GM12878 (cell line): ENCODE measurements around the gene DNA2. TPM values are rescaled to one million over a fixed set of nuclear protein-coding genes. Genes with fewer than 3 reads are reported as not detected.

Experiments used
- ATAC-seq: fragments of 200-7000 bp; cut with Tn5 transposase; 3 replicates; pipeline ENCODE4 v1.9.1; 2020; ENCODE audit warnings: mild to moderate bottlenecking, moderate library complexity
- BruUV-seq: library from RNA; stranded (reverse); fragments of 400-500 nt; replicated peaks from 2 replicates; lab custom pipeline; 2021; lab: Mats Ljungman, UMichigan
- CTCF ChIA-PET: fragments of 300-600 bp; sonication (Branson Sonifier 250); formaldehyde crosslinking; extraction: SDS; loops from one replicate; lab custom pipeline; 2021; ENCODE audit warnings: inconsistent platforms; lab: Yijun Ruan, JAX
- POLR2A ChIA-PET: fragments of 350-600 bp; formaldehyde crosslinking; extraction: SDS; loops from one replicate; lab custom pipeline; 2021; ENCODE audit warnings: inconsistent platforms; lab: Charles Lee
- RAD21 ChIA-PET: fragments of 300-600 bp; sonication (Branson Sonifier 250); formaldehyde crosslinking; loops from one replicate; lab custom pipeline; 2023; ENCODE audit warnings: antibody characterized with exemption; ENCODE audit not compliant: unreplicated experiment; lab: Charles Lee
- SMC1A ChIA-PET: fragments of 300-600 bp; sonication (Branson Sonifier 250); formaldehyde crosslinking; loops from one replicate; lab custom pipeline; 2023; ENCODE audit not compliant: unreplicated experiment, uncharacterized antibody; lab: Charles Lee
- DNase-seq: peaks from one replicate; pipeline ENCODE4 v3.0.0-alpha.2; 2011; ENCODE audit warnings: low read depth, low spot score
- FAIRE-seq: peaks from 3 replicates; lab custom pipeline; 2011; peaks lifted over from hg19 to GRCh38; lab: Jason Lieb, UNC
- H2AFZ ChIP-seq: 2 replicates; pipeline ENCODE4 v1.6.0; 2011; ENCODE audit warnings: low read depth, low read length, control low read depth; ENCODE audit not compliant: control insufficient read depth
- H3K27ac ChIP-seq: 2 replicates; pipeline ENCODE4 v1.5.1; 2011; ENCODE audit warnings: control low read depth; ENCODE audit not compliant: control insufficient read depth, insufficient read depth
- H3K27me3 ChIP-seq, 2 experiments: replicated peaks in 1 of 2; 2 replicates each; pipeline versions ENCODE4 v1.6.0 to v1.6.1; 2011; ENCODE audit warnings: low read length in 1 of 2; ENCODE audit not compliant: control insufficient read depth in 2 of 2, insufficient read depth in 2 of 2
- H3K36me3 ChIP-seq, 2 experiments: 2 replicates each; pipeline ENCODE4 v1.5.1; 2011; ENCODE audit warnings: low read length in 1 of 2; ENCODE audit not compliant: control insufficient read depth in 2 of 2, insufficient read depth in 2 of 2
- H3K4me1 ChIP-seq: 2 replicates; pipeline ENCODE4 v1.6.1; 2011; ENCODE audit warnings: mild to moderate bottlenecking, low read length, moderate library complexity, mixed read lengths; ENCODE audit not compliant: control insufficient read depth, insufficient read depth
- H3K4me2 ChIP-seq: 2 replicates; pipeline ENCODE4 v1.6.0; 2011; ENCODE audit warnings: control low read depth; ENCODE audit not compliant: control insufficient read depth, insufficient read depth
- H3K4me3 ChIP-seq: fragments of 200-600 bp; sonication (generic); 2 replicates; pipeline ENCODE4 v1.5.1; 2016
- H3K79me2 ChIP-seq: 2 replicates; pipeline ENCODE4 v1.6.0; 2011; ENCODE audit warnings: low read length; ENCODE audit not compliant: control insufficient read depth, insufficient read depth
- H3K9ac ChIP-seq: 2 replicates; pipeline ENCODE4 v1.8.0; 2011; ENCODE audit warnings: low read length, control low read depth, mixed read lengths; ENCODE audit not compliant: control insufficient read depth, insufficient read depth
- H3K9me3 ChIP-seq: replicated peaks from 3 replicates; pipeline ENCODE4 v1.5.1; 2011; ENCODE audit warnings: mild to moderate bottlenecking, low read length; ENCODE audit not compliant: control insufficient read depth, insufficient read depth
- H4K20me1 ChIP-seq: 2 replicates; pipeline ENCODE4 v1.6.0; 2011; ENCODE audit not compliant: control insufficient read depth, insufficient read depth
- ATF7 ChIP-seq: fragments of 450-650 bp; IDR thresholded peaks from 2 replicates; pipeline ENCODE4 v1.6.1; 2016; ENCODE audit warnings: low read depth, mild to moderate bottlenecking
- CREB1 ChIP-seq: IDR thresholded peaks from 2 replicates; pipeline ENCODE4 v1.6.1; 2012; ENCODE audit warnings: low read depth, mild to moderate bottlenecking, inconsistent platforms
- IKZF1 ChIP-seq: fragments of 450-650 bp; conservative IDR thresholded peaks from 2 replicates; pipeline ENCODE4 v1.6.1; 2017; ENCODE audit warnings: antibody characterized with exemption, mild to moderate bottlenecking
- JUND ChIP-seq: IDR thresholded peaks from 2 replicates; pipeline ENCODE4 v1.6.1; 2012; ENCODE audit warnings: low read depth, mild to moderate bottlenecking, low read length, improper control_type of control experiment, moderate library complexity
- MAX ChIP-seq: IDR thresholded peaks from 2 replicates; pipeline ENCODE4 v1.6.1; 2012; ENCODE audit warnings: low read depth, low read length, improper control_type of control experiment
- NR2F1 ChIP-seq: fragments of 450-650 bp; conservative IDR thresholded peaks from 2 replicates; pipeline ENCODE4 v1.6.1; 2017; ENCODE audit warnings: mild to moderate bottlenecking
- RAD21 ChIP-seq: IDR thresholded peaks from 2 replicates; pipeline ENCODE4 v1.6.1; 2011; ENCODE audit warnings: mild to moderate bottlenecking, low read depth, low read length, moderate library complexity; ENCODE audit not compliant: insufficient read depth
- SIX5 ChIP-seq: IDR thresholded peaks from 2 replicates; pipeline ENCODE4 v1.6.1; 2011; ENCODE audit warnings: mild to moderate bottlenecking, low read depth, low read length, moderate library complexity; ENCODE audit not compliant: severe bottlenecking
- STAT1 ChIP-seq: fragments of 450-650 bp; conservative IDR thresholded peaks from 2 replicates; pipeline ENCODE4 v1.6.1; 2014; ENCODE audit warnings: antibody characterized with exemption, mild to moderate bottlenecking
- STAT3 ChIP-seq: IDR thresholded peaks from 2 replicates; pipeline ENCODE4 v1.6.1; 2011; ENCODE audit warnings: low read depth, low read length, improper control_type of control experiment
- SUZ12 ChIP-seq: fragments of 200-600 bp; sonication (generic); IDR thresholded peaks from one replicate; pipeline ENCODE4 v1.6.1; 2018; ENCODE audit warnings: antibody characterized with exemption, mild to moderate bottlenecking; ENCODE audit not compliant: unreplicated experiment
- TCF12 ChIP-seq: IDR thresholded peaks from 2 replicates; pipeline ENCODE4 v1.6.1; 2011; ENCODE audit warnings: low read depth, mild to moderate bottlenecking, low read length
- TCF7 ChIP-seq: IDR thresholded peaks from 2 replicates; pipeline ENCODE4 v1.6.1; 2014; ENCODE audit warnings: antibody characterized with exemption, borderline replicate concordance
- ZSCAN29 ChIP-seq: fragments of 450-650 bp; IDR thresholded peaks from 2 replicates; pipeline ENCODE4 v1.6.1; 2017; ENCODE audit warnings: mild to moderate bottlenecking, moderate library complexity
- WGBS: methylation state at CpG from one replicate; pipeline ENCODE4 v1.1.6; 2016; ENCODE audit warnings: low lambda C conversion rate; ENCODE audit not compliant: insufficient replicate concordance, insufficient coverage; ENCODE audit errors: missing lambda C conversion rate; 5-methylcytosine and 5-hydroxymethylcytosine counted together
- in situ Hi-C: fragments of 300-500 bp; cut with MboI; formaldehyde crosslinking; loops from 9 replicates; pipeline ENCODE4 v1.14.3; 2018; ENCODE audit warnings: mixed read lengths
- intact Hi-C: fragments of 100-400 bp; cut with micrococcal nuclease; formaldehyde crosslinking; loops from one replicate; pipeline ENCODE4 v1.14.2; 2022; ENCODE audit not compliant: unreplicated experiment
- polyA plus RNA-seq, 11 experiments: library from polyadenylated mRNA; depleted of rRNA in 4 of 11; unstranded in 6 of 11; stranded (reverse) in 5 of 11; fragments of >200 nt; fragmentation: Nextera tagmentation in 4 of 11; fragmentation: Illumina TruSeq in 1 of 11; extraction: Ambion mirVana in 4 of 11; extraction: Trizol in 1 of 11; gene quantifications; 1 replicate in 1 of 11; 2 replicates in 10 of 11; pipeline versions ENCODE4 v1.2.1 to v1.2.3, GENCODE V29; 2011 to 2016; ENCODE audit warnings: inconsistent platforms in 2 of 11, missing spikeins in 2 of 11, low read depth in 1 of 11
- total RNA-seq, 4 experiments: library from RNA; depleted of rRNA in 3 of 4; stranded (reverse); fragments of >200 nt in 3 of 4; fragmentation: Illumina TruSeq in 1 of 4; extraction: Trizol in 1 of 4; gene quantifications; 2 replicates each; pipeline versions ENCODE4 v1.2.1 to v1.2.3, GENCODE V29; 2013 to 2021

Gene DNA2
- total and polyA plus RNA-seq, 10 of the 15 experiments (the other 5 are each of a cell fraction or from before 2014, with no cell fraction given) = 17.7 to 41.8 (median 28.4) TPM

DNA sequence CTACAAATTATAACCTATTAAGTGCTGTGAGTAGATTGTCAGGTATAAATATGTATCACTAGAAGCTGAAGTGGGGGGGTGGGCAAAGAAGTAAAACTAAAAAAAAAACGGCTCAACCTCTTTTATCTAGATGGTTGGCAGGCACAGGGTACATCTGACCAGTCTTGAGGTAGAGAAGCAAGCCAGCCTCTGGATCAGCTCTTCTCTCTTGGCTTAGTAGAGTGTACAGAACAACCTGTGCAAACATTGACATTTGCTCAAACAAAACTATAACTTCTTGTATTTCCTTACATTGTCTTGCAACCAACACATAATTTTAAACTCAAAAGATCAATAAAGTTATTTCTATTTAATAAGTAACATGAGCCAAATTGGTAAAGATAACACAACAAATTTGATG lies 25.6 kb downstream of the DNA2 start (continued):
- no peak for TF ChIP-seq ZSCAN29
- no peak for TF ChIP-seq CREB1
- TF ChIP-seq STAT3 = no peak
- TF ChIP-seq TCF7 = no peak
- no peak for TF ChIP-seq STAT1
- TF ChIP-seq SUZ12 = no peak

DNA sequence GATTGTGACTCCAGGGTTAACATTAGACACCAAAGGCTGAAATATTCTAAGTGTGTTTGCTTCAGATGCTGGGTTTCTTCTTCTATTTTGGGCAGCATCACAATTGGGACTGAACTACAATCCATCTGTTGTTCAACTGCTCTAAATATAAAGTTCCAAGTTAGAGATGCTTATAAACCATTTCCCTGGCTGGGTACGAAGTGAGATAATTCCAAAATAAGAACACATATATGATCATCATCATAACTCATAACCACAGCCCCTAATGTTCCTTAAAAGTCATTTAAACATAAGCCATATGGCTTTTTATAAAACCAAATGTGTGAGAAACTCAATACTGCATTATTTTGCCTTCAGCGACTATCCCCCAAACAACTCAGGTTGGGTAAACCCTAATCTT lies 28.8 kb downstream of the DNA2 start:
- Histone ChIP-seq H3K9me3 (no peaks in the 10 kb centered on the region), H2AFZ (no peak overlapping the region), H3K4me1 (no peaks in the 10 kb centered on the region), H3K27ac (no peak overlapping the region), H3K27me3 (no peaks in the 10 kb centered on the region)
- in situ Hi-C loops = no loop called here
- DNase-seq (no peak), FAIRE-seq (no peak)
- SMC1A ChIA-PET = no interaction called here
- BruUV-seq = TSS peak; percentile 45
- TF ChIP-seq SIX5 (no peak), RAD21 (no peak), TCF12 (no peak), ATF7 (no peak), MAX (no peak), JUND (no peak), NR2F1 (no peak), IKZF1 (no peak)
- TF ChIP-seq, all 136 proteins: peak for 0
- Histone ChIP-seq H3K79me2 (no peaks in the 10 kb centered on the region), H3K4me2 (no peak overlapping the region), H4K20me1 (no peaks in the 10 kb centered on the region), H3K4me3 (no peak overlapping the region), H3K9ac (no peak overlapping the region), H3K36me3 (no peaks in the 10 kb centered on the region; a peak in 1 of 4 replicates)
- ATAC-seq = no peak
- CTCF ChIA-PET = no interaction called here
- POLR2A ChIA-PET = no interaction called here
- WGBS = 100% methylated on average over 2 of the region's 2 CpGs
- intact Hi-C loops = no loop called here
- RAD21 ChIA-PET = no interaction called here
